Mesenchymal stem cell (in vitro differentiated cells and primary cell): Measurements from ENCODE around the gene CFLAR.
"Not testable (repeated sequence)": the region's sequence is repeated elsewhere in the genome, so short reads cannot be mapped to it uniquely, and the experiment has no call there.

Experiments used
- DNase-seq: peaks from one replicate; pipeline ENCODE4 v3.0.0-alpha.2; 2013
- H2AFZ ChIP-seq: one replicate; pipeline ENCODE4 v1.6.1; 2013; ENCODE audit warnings: low read depth, mild to moderate bottlenecking, control low read depth, inconsistent platforms, low read length, moderate library complexity
- H2AK5ac ChIP-seq: 2 replicates; pipeline ENCODE4 v1.6.1; 2013; ENCODE audit warnings: low read length, moderate library complexity, mild to moderate bottlenecking, inconsistent platforms; ENCODE audit not compliant: severe bottlenecking
- H2BK120ac ChIP-seq: one replicate; pipeline ENCODE4 v1.6.1; 2013; ENCODE audit warnings: low read depth, mild to moderate bottlenecking, inconsistent platforms, low read length, moderate library complexity
- H2BK12ac ChIP-seq, 2 experiments: one replicate each; pipeline ENCODE4 v1.6.1; 2013; ENCODE audit warnings: inconsistent platforms in 2 of 2, low read length in 2 of 2, mild to moderate bottlenecking in 2 of 2, moderate library complexity in 2 of 2, control low read depth in 1 of 2
- H2BK15ac ChIP-seq: one replicate; pipeline ENCODE4 v1.6.1; 2013; ENCODE audit warnings: mild to moderate bottlenecking, low read depth, inconsistent platforms; ENCODE audit not compliant: poor library complexity, severe bottlenecking
- H2BK5ac ChIP-seq: 2 replicates; pipeline ENCODE4 v1.6.1; 2013; ENCODE audit warnings: low read depth, mild to moderate bottlenecking, low read length, control low read depth, inconsistent platforms; ENCODE audit not compliant: poor library complexity, severe bottlenecking
- H3K14ac ChIP-seq, 2 experiments: one replicate each; pipeline ENCODE4 v1.6.1; 2013; ENCODE audit warnings: inconsistent platforms in 2 of 2, low read length in 2 of 2, control low read depth in 1 of 2, mild to moderate bottlenecking in 1 of 2, moderate library complexity in 1 of 2
- H3K18ac ChIP-seq, 2 experiments: one replicate each; pipeline ENCODE4 v1.6.1; 2013; ENCODE audit warnings: inconsistent platforms in 2 of 2, low read length in 2 of 2, control low read depth in 1 of 2, low read depth in 1 of 2, mild to moderate bottlenecking in 1 of 2
- H3K23ac ChIP-seq, 2 experiments: one replicate each; pipeline ENCODE4 v1.6.1; 2013; ENCODE audit warnings: inconsistent platforms in 2 of 2, low read length in 2 of 2, mild to moderate bottlenecking in 2 of 2, moderate library complexity in 2 of 2, control low read depth in 1 of 2
- H3K27ac ChIP-seq: 2 replicates; pipeline ENCODE4 v1.5.1; 2013; ENCODE audit warnings: mild to moderate bottlenecking, moderate library complexity, low read length, control low read depth, inconsistent platforms; ENCODE audit not compliant: poor library complexity, severe bottlenecking
- H3K27me3 ChIP-seq, 2 experiments: 2 replicates each; pipeline versions ENCODE4 v1.6.1 to v1.7.0; 2013; ENCODE audit warnings: low read length in 2 of 2, mild to moderate bottlenecking in 2 of 2, moderate library complexity in 2 of 2, control low read depth in 1 of 2, inconsistent platforms in 1 of 2; ENCODE audit not compliant: control insufficient read depth in 1 of 2, insufficient read depth in 1 of 2
- H3K36me3 ChIP-seq, 2 experiments: 2 replicates each; pipeline versions ENCODE4 v1.6.1 to v1.7.0; 2013; ENCODE audit warnings: low read length in 2 of 2, control low read depth in 1 of 2, inconsistent platforms in 1 of 2, low read depth in 1 of 2, mild to moderate bottlenecking in 1 of 2; ENCODE audit not compliant: insufficient read depth in 2 of 2, control insufficient read depth in 1 of 2
- H3K4ac ChIP-seq, 2 experiments: one replicate each; pipeline ENCODE4 v1.6.1; 2013; ENCODE audit warnings: inconsistent platforms in 2 of 2, low read length in 2 of 2, mild to moderate bottlenecking in 2 of 2, moderate library complexity in 2 of 2, control low read depth in 1 of 2, low read depth in 1 of 2
- H3K4me1 ChIP-seq: 2 replicates; pipeline ENCODE4 v1.6.1; 2013; ENCODE audit warnings: low read depth, low read length, control low read depth; ENCODE audit not compliant: control insufficient read depth, insufficient read depth
- H3K4me2 ChIP-seq: 2 replicates; pipeline ENCODE4 v1.6.1; 2013; ENCODE audit warnings: low read length, mild to moderate bottlenecking, inconsistent platforms; ENCODE audit not compliant: poor library complexity, severe bottlenecking
- H3K4me3 ChIP-seq, 2 experiments: 2 replicates each; pipeline versions ENCODE4 v1.5.1 to v1.7.0; 2013; ENCODE audit warnings: low read length in 2 of 2, mild to moderate bottlenecking in 2 of 2, control low read depth in 1 of 2, low read depth in 1 of 2; ENCODE audit not compliant: insufficient read depth in 1 of 2
- H3K79me1 ChIP-seq: replicated peaks from 2 replicates; pipeline ENCODE4 v1.6.1; 2013; ENCODE audit warnings: mild to moderate bottlenecking, control low read depth, low read length, inconsistent platforms; ENCODE audit not compliant: poor library complexity, severe bottlenecking
- H3K9ac ChIP-seq: 2 replicates; pipeline ENCODE4 v1.7.0; 2013; ENCODE audit warnings: mild to moderate bottlenecking, low read length, moderate library complexity
- H3K9me3 ChIP-seq: 2 replicates; pipeline ENCODE4 v1.7.0; 2013; ENCODE audit warnings: mild to moderate bottlenecking, low read length; ENCODE audit not compliant: control insufficient read depth
- H4K8ac ChIP-seq: one replicate; pipeline ENCODE4 v1.6.1; 2013; ENCODE audit warnings: inconsistent platforms, mild to moderate bottlenecking, low read length, moderate library complexity
- H4K91ac ChIP-seq: one replicate; pipeline ENCODE4 v1.6.1; 2013; ENCODE audit warnings: mild to moderate bottlenecking, low read length, inconsistent platforms
- WGBS: methylation state at CpG from one replicate; pipeline ENCODE4 v1.1.7; 2013; ENCODE audit warnings: mixed read lengths; 5-methylcytosine and 5-hydroxymethylcytosine counted together

Gene CFLAR

DNA sequence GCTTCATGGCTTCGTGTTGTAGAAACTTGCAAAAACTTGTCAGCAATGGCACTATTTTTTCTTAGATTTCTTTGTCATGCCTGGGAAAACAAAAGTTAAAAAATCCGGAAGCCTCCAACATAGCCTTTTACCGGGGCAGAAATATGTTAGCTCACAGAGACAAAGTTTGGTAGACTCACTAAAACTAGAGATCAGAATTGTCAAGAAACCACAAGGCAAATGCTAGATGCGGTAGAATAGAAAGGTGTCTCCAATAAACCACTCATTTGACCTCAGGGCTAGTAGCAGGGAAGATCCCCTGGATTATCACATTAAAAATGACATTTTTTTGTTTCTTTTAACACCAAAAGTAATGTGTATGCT, 67.4 kb downstream of the CFLAR start:
- peaks cover 0 to 4% of the 10 kb centered on the region in 2 experiments for H3K36me3 ChIP-seq
- H2BK12ac ChIP-seq: no peak overlapping the region
- H3K4me1 ChIP-seq: no peaks in the 10 kb centered on the region
- no peaks in the 10 kb centered on the region for H3K27me3 ChIP-seq
- H3K4me3 ChIP-seq: peak overlapping the region in 1 of 2 experiments; percentile 88
- no peak overlapping the region for H2BK120ac ChIP-seq
- no peak overlapping the region for H3K14ac ChIP-seq
- H3K9me3 ChIP-seq: no peaks in the 10 kb centered on the region
- WGBS: 90% methylated on average over 3 of the region's 4 CpGs
- no peak overlapping the region for H4K91ac ChIP-seq
- H3K27ac ChIP-seq: no peak overlapping the region
- no peak overlapping the region for H3K4me2 ChIP-seq
- H3K4ac ChIP-seq: no peak overlapping the region
- H3K79me1 ChIP-seq: no peaks in the 10 kb centered on the region
- H2BK15ac ChIP-seq: no peak overlapping the region
- H2AK5ac ChIP-seq: no peak overlapping the region
- no peak overlapping the region for H2BK5ac ChIP-seq
- H3K18ac ChIP-seq: no peak overlapping the region
- no peak overlapping the region for H4K8ac ChIP-seq
- H2AFZ ChIP-seq: no peak overlapping the region
- no peak overlapping the region for H3K23ac ChIP-seq
- DNase-seq: no peak
- peak overlapping the region; percentile 95 for H3K9ac ChIP-seq

DNA sequence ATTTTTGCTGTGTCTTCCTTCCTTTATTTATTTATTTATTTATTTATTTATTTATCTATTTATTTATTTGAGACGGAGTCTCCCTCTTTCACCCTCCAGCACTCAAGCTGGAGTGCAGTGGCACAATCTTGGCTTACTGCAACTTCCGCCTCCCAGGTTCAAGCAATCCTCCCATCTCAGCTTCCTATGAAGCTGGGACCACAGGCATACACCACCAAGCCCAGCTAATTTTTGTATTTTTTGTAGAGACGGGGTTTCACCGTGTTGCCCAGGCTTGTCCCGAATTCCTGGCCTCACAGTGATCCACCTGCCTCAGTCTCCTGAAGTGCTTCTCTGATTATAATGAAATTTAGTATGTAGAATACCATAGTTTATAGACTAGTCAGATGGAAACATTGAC, 67.9 kb downstream of the CFLAR start:
- H2BK120ac ChIP-seq, H2BK15ac ChIP-seq, H3K4ac ChIP-seq, H2AK5ac ChIP-seq, H3K23ac ChIP-seq, H3K36me3 ChIP-seq, H3K27ac ChIP-seq, H2AFZ ChIP-seq, H3K18ac ChIP-seq, H4K91ac ChIP-seq, H3K27me3 ChIP-seq, H3K14ac ChIP-seq, H3K79me1 ChIP-seq, H4K8ac ChIP-seq, H3K4me1 ChIP-seq, H3K4me2 ChIP-seq, H3K9me3 ChIP-seq, DNase-seq, H2BK12ac ChIP-seq, H2BK5ac ChIP-seq: not testable (repeated sequence)
- H3K9ac ChIP-seq: peak overlapping the region; percentile 95
- WGBS: 95% methylated on average over 4 of the region's 5 CpGs
- peak overlapping the region in 1 of 2 experiments; percentile 88 for H3K4me3 ChIP-seq

DNA sequence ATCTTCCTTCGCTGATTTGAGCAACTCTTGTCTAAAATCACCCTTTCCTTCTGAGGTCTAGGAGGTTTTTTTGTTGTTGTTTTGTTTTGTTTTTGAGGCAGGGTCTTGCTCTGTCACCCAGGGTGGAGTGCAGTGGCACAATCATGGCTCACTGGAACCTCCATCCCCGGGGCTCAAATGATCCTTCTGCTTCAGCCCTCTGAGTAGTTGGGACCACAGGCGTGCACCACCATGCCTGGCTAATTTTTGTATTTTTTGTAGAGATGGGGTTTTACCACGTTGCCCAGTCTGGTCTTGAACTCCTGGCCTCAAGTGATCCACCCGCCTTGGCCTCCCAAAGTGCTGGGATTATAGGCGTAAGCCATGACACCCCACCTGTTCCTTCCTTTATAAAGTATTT, 68.3 kb downstream of the CFLAR start:
- H3K4me1 ChIP-seq, H2BK12ac ChIP-seq, H3K23ac ChIP-seq, H3K18ac ChIP-seq, H2AFZ ChIP-seq, H3K36me3 ChIP-seq, H3K9me3 ChIP-seq, H3K4ac ChIP-seq, H2BK5ac ChIP-seq, H4K8ac ChIP-seq, H3K14ac ChIP-seq, H3K4me2 ChIP-seq, H3K27me3 ChIP-seq, H2BK15ac ChIP-seq, H3K79me1 ChIP-seq, H3K27ac ChIP-seq, H4K91ac ChIP-seq, DNase-seq, H2AK5ac ChIP-seq, H2BK120ac ChIP-seq, H3K9ac ChIP-seq: not testable (repeated sequence)
- peak overlapping the region in 1 of 2 experiments; percentile 88 for H3K4me3 ChIP-seq
- WGBS: 100% methylated on average over 3 of the region's 6 CpGs

DNA sequence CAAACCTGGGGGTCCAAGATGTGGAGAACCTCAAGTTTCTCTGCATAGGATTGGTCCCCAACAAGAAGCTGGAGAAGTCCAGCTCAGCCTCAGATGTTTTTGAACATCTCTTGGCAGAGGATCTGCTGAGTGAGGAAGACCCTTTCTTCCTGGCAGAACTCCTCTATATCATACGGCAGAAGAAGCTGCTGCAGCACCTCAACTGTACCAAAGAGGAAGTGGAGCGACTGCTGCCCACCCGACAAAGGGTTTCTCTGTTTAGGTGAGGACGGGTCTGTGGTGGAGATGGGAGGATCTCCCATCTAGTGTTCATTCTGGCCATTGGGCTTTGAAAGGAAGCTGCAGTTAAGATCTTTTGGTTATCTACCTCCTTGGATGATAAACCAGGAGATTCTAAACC, 69.9 kb downstream of the CFLAR start:
- Histone ChIP-seq H2BK5ac (no peak overlapping the region), H3K23ac (no peak overlapping the region), H2BK120ac (no peak overlapping the region), H2BK12ac (no peak overlapping the region), H2BK15ac (no peak overlapping the region), H3K79me1 (no peaks in the 10 kb centered on the region), H3K9me3 (no peaks in the 10 kb centered on the region), H3K9ac (no peak overlapping the region), H4K91ac (no peak overlapping the region), H3K4me2 (no peak overlapping the region), H3K18ac (no peak overlapping the region), H3K4me1 (no peaks in the 10 kb centered on the region), H3K27ac (no peak overlapping the region), H3K14ac (no peak overlapping the region), H4K8ac (no peak overlapping the region), H3K4ac (no peak overlapping the region), H3K27me3 (no peaks in the 10 kb centered on the region), H2AK5ac (no peak overlapping the region), H3K36me3 (peaks cover 0 to 9% of the 10 kb centered on the region in 2 experiments), H3K4me3 (no peak overlapping the region), H2AFZ (no peak overlapping the region)
- no peak for DNase-seq
- WGBS: 98% methylated on average over 4 of the region's 4 CpGs
